K562 (cell line): ENCODE data around the gene MAD2L1BP. TPM values are rescaled to one million over a fixed set of nuclear protein-coding genes. Genes with fewer than 3 reads are reported as not detected.

ENCODE experiments used
- ATAC-seq: fragments of 200-7000 bp; cut with Tn5 transposase; 3 replicates; pipeline ENCODE4 v1.9.1; 2020; ENCODE audit warnings: moderate library complexity
- BruUV-seq: library from RNA; stranded (reverse); fragments of 400-500 nt; replicated peaks from 2 replicates; lab custom pipeline; 2021; lab: Mats Ljungman, UMichigan
- CTCF ChIA-PET: fragments of 300-600 bp; formaldehyde crosslinking; extraction: SDS; loops from one replicate; lab custom pipeline; 2021; ENCODE audit warnings: low intra/inter-chr PET ratio; lab: Yijun Ruan, JAX
- POLR2A ChIA-PET: fragments of 300-600, 350-650 bp; sonication (Branson Sonifier 250); formaldehyde crosslinking; extraction: SDS; loops from one replicate; lab custom pipeline; 2021; ENCODE audit warnings: antibody characterized with exemption, inconsistent platforms; lab: Yijun Ruan, JAX
- DNase-seq, 4 experiments: peaks; one replicate each; pipeline versions ENCODE4 v3.0.0 to v3.0.0-alpha.2; 2011 to 2018; ENCODE audit warnings: low spot score in 3 of 4, mixed read lengths in 3 of 4; ENCODE audit errors: extremely low read depth in 1 of 4
- FAIRE-seq: peaks from 2 replicates; lab custom pipeline; 2011; peaks lifted over from hg19 to GRCh38; lab: Jason Lieb, UNC
- H2AFZ ChIP-seq: 2 replicates; pipeline ENCODE4 v1.6.0; 2011; ENCODE audit warnings: low read depth, low read length, control low read depth, inconsistent platforms
- H3K27ac ChIP-seq: fragments of 200-600 bp; 3 replicates; pipeline ENCODE4 v1.8.0; 2011; ENCODE audit warnings: low read depth, mild to moderate bottlenecking, control low read depth, inconsistent platforms, low read length, moderate library complexity, mixed read lengths; ENCODE audit errors: extremely low read depth
- H3K27me3 ChIP-seq, 2 experiments: fragments of 300-600 bp in 1 of 2; 2 replicates in 1 of 2; 3 replicates in 1 of 2; pipeline versions ENCODE4 v1.6.0 to v1.8.0; 2011; ENCODE audit warnings: inconsistent platforms in 2 of 2, low read length in 2 of 2, mild to moderate bottlenecking in 1 of 2, mixed read lengths in 1 of 2, moderate library complexity in 1 of 2; ENCODE audit not compliant: control insufficient read depth in 2 of 2, insufficient read depth in 2 of 2
- H3K36me3 ChIP-seq: fragments of 300-600 bp; 3 replicates; pipeline ENCODE4 v1.8.0; 2011; ENCODE audit warnings: mild to moderate bottlenecking, low read length, inconsistent platforms; ENCODE audit not compliant: control insufficient read depth, insufficient read depth
- H3K4me1 ChIP-seq, 2 experiments: fragments of 200-600 bp in 1 of 2; replicated peaks in 1 of 2; 2 replicates in 1 of 2; 3 replicates in 1 of 2; pipeline versions ENCODE4 v1.5.1 to v1.8.0; 2011; ENCODE audit warnings: inconsistent platforms in 2 of 2, low read length in 2 of 2, mild to moderate bottlenecking in 1 of 2, mixed read lengths in 1 of 2, moderate library complexity in 1 of 2; ENCODE audit not compliant: control insufficient read depth in 2 of 2, insufficient read depth in 2 of 2
- H3K4me2 ChIP-seq: 2 replicates; pipeline ENCODE4 v1.6.1; 2011; ENCODE audit warnings: low read length, control low read depth, inconsistent platforms, mixed read lengths; ENCODE audit not compliant: insufficient read depth
- H3K4me3 ChIP-seq: fragments of 200-600 bp; sonication (generic), shearing (Covaris generic); 2 replicates; pipeline ENCODE4 v1.5.1; 2016; ENCODE audit warnings: control low read depth, inconsistent platforms
- H3K79me2 ChIP-seq: fragments of 200-600 bp; 3 replicates; pipeline ENCODE4 v1.8.0; 2011; ENCODE audit warnings: low read length, inconsistent platforms; ENCODE audit not compliant: control insufficient read depth, insufficient read depth
- H3K9ac ChIP-seq, 2 experiments: 2 replicates each; pipeline versions ENCODE4 v1.6.0 to v1.6.1; 2011; ENCODE audit warnings: low read depth in 2 of 2, low read length in 2 of 2, control low read depth in 1 of 2, inconsistent platforms in 1 of 2, mild to moderate bottlenecking in 1 of 2, mixed read lengths in 1 of 2; ENCODE audit not compliant: insufficient read depth in 1 of 2
- H3K9me1 ChIP-seq: one replicate; pipeline ENCODE4 v1.6.0; 2011; ENCODE audit warnings: inconsistent platforms, mild to moderate bottlenecking, low read length, moderate library complexity; ENCODE audit not compliant: control insufficient read depth, insufficient read depth
- H3K9me3 ChIP-seq: replicated peaks from 2 replicates; pipeline ENCODE4 v1.5.1; 2011; ENCODE audit warnings: low read depth, low read length, inconsistent platforms; ENCODE audit not compliant: control insufficient read depth, insufficient read depth
- H4K20me1 ChIP-seq: replicated peaks from 2 replicates; pipeline ENCODE4 v1.6.1; 2011; ENCODE audit warnings: low read length, inconsistent platforms, mixed read lengths; ENCODE audit not compliant: control insufficient read depth, insufficient read depth
- ARID1B ChIP-seq: fragments of 450-650 bp; IDR thresholded peaks from 2 replicates; pipeline ENCODE4 v1.6.1; 2016; ENCODE audit warnings: antibody characterized with exemption, mild to moderate bottlenecking, inconsistent platforms
- DMBX1 ChIP-seq: fragments of 250-450 bp; sonication (Bioruptor Pico); IDR thresholded peaks from 2 replicates; pipeline ENCODE4 v1.8.0; 2022; ENCODE audit warnings: inconsistent platforms, mild to moderate bottlenecking, moderate library complexity, borderline replicate concordance
- ESRRA ChIP-seq: fragments of 450-650 bp; IDR thresholded peaks from 2 replicates; pipeline ENCODE4 v1.6.1; 2014; ENCODE audit warnings: low read depth, mild to moderate bottlenecking, moderate library complexity, borderline replicate concordance
- HCFC1 ChIP-seq: IDR thresholded peaks from 2 replicates; pipeline ENCODE4 v1.6.1; 2012; ENCODE audit warnings: low read depth, low read length, improper control_type of control experiment
- IFI16 ChIP-seq: fragments of 250-450 bp; sonication (Bioruptor Pico); IDR thresholded peaks from 2 replicates; pipeline ENCODE4 v2.1.2; 2022; ENCODE audit warnings: mild to moderate bottlenecking, inconsistent platforms
- LEF1 ChIP-seq: fragments of 450-650 bp; IDR thresholded peaks from 2 replicates; pipeline ENCODE4 v1.6.1; 2016; ENCODE audit warnings: mild to moderate bottlenecking
- NFE2 ChIP-seq: IDR thresholded peaks from 2 replicates; pipeline ENCODE4 v1.6.1; 2014; ENCODE audit warnings: antibody characterized with exemption, low read depth
- PML ChIP-seq: IDR thresholded peaks from 2 replicates; pipeline ENCODE4 v1.6.1; 2012; ENCODE audit warnings: low read length, inconsistent platforms
- POLR2H ChIP-seq: IDR thresholded peaks from 2 replicates; pipeline ENCODE4 v1.6.1; 2016; ENCODE audit warnings: missing genetic modification characterization, low read depth, mild to moderate bottlenecking, control low read depth, missing compliant biosample characterization, moderate library complexity
- SAFB ChIP-seq: fragments of 200-400 bp; formaldehyde crosslinking; IDR thresholded peaks from 2 replicates; pipeline ENCODE4 v1.6.1; 2017; ENCODE audit warnings: low read depth, low read length, borderline replicate concordance
- SMARCA5 ChIP-seq: fragments of 450-650 bp; IDR thresholded peaks from 2 replicates; pipeline ENCODE4 v1.6.1; 2016
- SMARCE1 ChIP-seq: fragments of 450-650 bp; IDR thresholded peaks from 2 replicates; pipeline ENCODE4 v1.7.1; 2016; ENCODE audit warnings: mild to moderate bottlenecking
- SPI1 ChIP-seq: IDR thresholded peaks from 2 replicates; pipeline ENCODE4 v1.6.1; 2011; ENCODE audit warnings: low read depth, low read length, control low read depth, borderline replicate concordance
- SRSF9 ChIP-seq: fragments of 200-400 bp; formaldehyde crosslinking; IDR thresholded peaks from 2 replicates; pipeline ENCODE4 v1.6.1; 2017; ENCODE audit warnings: low read depth, low read length, borderline replicate concordance
- STAT5A ChIP-seq: IDR thresholded peaks from 2 replicates; pipeline ENCODE4 v1.6.1; 2012; ENCODE audit warnings: low read length, inconsistent platforms, borderline replicate concordance
- ZNF224 ChIP-seq: sonication (generic); formaldehyde crosslinking; IDR thresholded peaks from 2 replicates; pipeline ENCODE4 v1.8.0; 2022; ENCODE audit warnings: mild to moderate bottlenecking, missing genetic modification reagents
- ZNF584 ChIP-seq: fragments of 200-800 bp; sonication (Bioruptor generic); IDR thresholded peaks from 2 replicates; pipeline ENCODE4 v1.6.1; 2016; ENCODE audit warnings: low read depth, mild to moderate bottlenecking, missing genetic modification characterization, missing compliant biosample characterization
- ZNF589 ChIP-seq: fragments of 200-800 bp; sonication (Bioruptor generic); IDR thresholded peaks from 2 replicates; pipeline ENCODE4 v1.6.1; 2016; ENCODE audit warnings: low read depth, missing genetic modification characterization, missing compliant biosample characterization
- ZNF79 ChIP-seq: fragments of 250-450 bp; sonication (Bioruptor Pico); IDR thresholded peaks from 2 replicates; pipeline ENCODE4 v1.4.0; 2020; ENCODE audit warnings: low read depth, mild to moderate bottlenecking, moderate library complexity
- WGBS: fragments of 100-300 bp; shearing (Covaris generic); methylation state at CpG from one replicate; pipeline ENCODE4 v1.1.6; 2016; ENCODE audit warnings: low coverage, mixed read lengths; ENCODE audit not compliant: insufficient coverage; ENCODE audit errors: missing lambda C conversion rate; 5-methylcytosine and 5-hydroxymethylcytosine counted together
- in situ Hi-C: fragments of 300-500 bp; cut with MboI; formaldehyde crosslinking; loops from 4 replicates; pipeline ENCODE4 v1.15.0; 2018; ENCODE audit warnings: inconsistent platforms, mixed read lengths
- intact Hi-C: fragments of 100-400 bp; cut with micrococcal nuclease; formaldehyde crosslinking; loops from 2 replicates; pipeline ENCODE4 v1.14.2; 2022
- polyA plus RNA-seq, 8 experiments: library from polyadenylated mRNA; depleted of rRNA in 4 of 8; stranded (reverse) in 5 of 8; unstranded in 3 of 8; fragments of >200 nt; fragmentation: Nextera tagmentation in 2 of 8; fragmentation: Illumina TruSeq in 1 of 8; extraction: Ambion mirVana in 2 of 8; extraction: Trizol in 1 of 8; gene quantifications; 2 replicates each; pipeline versions ENCODE4 v1.2.1 to v1.2.3, GENCODE V29; 2011 to 2014; ENCODE audit warnings: inconsistent platforms in 1 of 8, missing spikeins in 1 of 8
- total RNA-seq, 7 experiments: library from RNA; depleted of rRNA in 6 of 7; stranded (reverse); fragments of >200 nt in 6 of 7; fragmentation: Illumina TruSeq in 2 of 7; extraction: Trizol in 2 of 7; gene quantifications; 2 replicates each; pipeline versions ENCODE4 v1.2.1 to v1.2.3, GENCODE V29; 2011 to 2021; ENCODE audit warnings: low replicate concordance in 1 of 7
- TF ChIP-seq, protein P1 (sequence below), 2 experiments: fragments of 450-650 bp; IDR thresholded peaks; 2 replicates each; pipeline ENCODE4 v1.6.1; 2018; ENCODE audit warnings: mild to moderate bottlenecking in 2 of 2, low read depth in 1 of 2; ENCODE audit not compliant: partially characterized antibody in 2 of 2

The MAD2L1BP gene
- total and polyA plus RNA-seq, 9 of the 15 experiments (the other 6 are each of a cell fraction or from before 2014, with no cell fraction given) = 69.7 to 321 (median 111) TPM

DNA sequence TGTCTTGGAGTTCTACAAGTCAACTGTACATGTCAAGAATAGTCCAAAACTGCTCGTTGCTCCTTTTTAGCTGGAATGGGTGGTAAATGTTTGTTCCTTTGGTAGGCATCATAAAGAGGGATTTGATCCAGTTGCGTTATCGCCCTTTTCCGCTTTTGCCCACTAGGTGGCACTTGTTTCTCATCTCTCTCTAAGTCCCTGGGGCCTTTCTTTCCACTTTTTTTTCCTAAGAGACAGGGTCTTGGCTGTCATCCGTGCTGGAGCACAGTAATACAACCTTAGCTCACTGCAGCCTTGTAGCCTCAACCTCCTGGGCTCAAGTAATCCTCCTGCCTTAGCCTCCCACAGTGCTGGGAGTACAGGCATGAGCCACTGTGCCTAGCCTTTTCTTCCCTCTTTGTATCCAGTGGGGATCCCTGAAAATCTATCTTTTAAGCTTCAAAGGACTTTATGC is 27.3 kb upstream of the MAD2L1BP start (continued):
- 0 out of 2 replicates have a peak, but pooled peaks have one; percentile 11 for TF ChIP-seq ESRRA
- TF ChIP-seq SAFB = no peak
- 0 out of 2 replicates have a peak, but pooled peaks have one; percentile 22 for TF ChIP-seq HCFC1
- TF ChIP-seq SMARCE1 = no peak
- no peak for TF ChIP-seq STAT5A
- TF ChIP-seq ZNF584 (CRISPR knock-in tag) = 0 out of 2 replicates have a peak, but pooled peaks have one; percentile 22
- no peak for TF ChIP-seq ZNF79 (CRISPR knock-in tag)
- TF ChIP-seq SMARCA5 = 0 out of 2 replicates have a peak, but pooled peaks have one; percentile 56
- TF ChIP-seq SRSF9 = no peak
- TF ChIP-seq NFE2 = no peak
- no peak for TF ChIP-seq POLR2H
- TF ChIP-seq ZNF589 (CRISPR knock-in tag) = no peak
- TF ChIP-seq IFI16 (CRISPR knock-in tag) = no peak
- TF ChIP-seq, all 486 proteins: peak for 47

DNA sequence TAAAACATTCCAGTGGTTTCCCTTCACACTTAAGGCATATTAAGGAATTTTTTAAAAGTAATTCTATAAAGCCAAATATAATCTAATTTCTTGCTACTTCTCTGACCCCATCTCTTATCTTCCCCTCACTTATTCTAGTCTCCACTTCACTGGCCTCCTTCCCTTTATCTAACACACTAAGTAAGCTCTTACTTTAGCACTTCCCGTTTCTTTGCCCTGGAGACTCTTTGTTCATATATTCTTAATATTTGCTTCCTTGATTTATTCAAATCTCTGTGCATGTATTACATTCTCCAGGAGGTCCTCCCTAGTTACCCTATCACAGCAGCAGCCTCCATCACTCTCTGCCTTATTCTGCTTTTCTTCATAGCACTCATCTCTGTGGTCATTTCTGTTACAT is 26.8 kb upstream of the MAD2L1BP start:
- ChIA-PET POLR2A (interaction anchor here (0.7 to 6.5 kb wide), 9 partner anchors 8 to 470 kb away, joined by 3 to 53 read pairs (median 3); partner anchors contain the start of genes GTPBP2 and VEGFA), CTCF (interaction anchor here (1.0 to 2.2 kb wide), 3 partner anchors 58 to 471 kb away, joined by 8 to 9 read pairs (median 8); no protein-coding TSS in a partner anchor)
- in situ Hi-C loops (no loop called here), intact Hi-C loops (loop anchor here (1.0 to 2.0 kb wide), 3 partner anchors 58 to 470 kb away; no protein-coding TSS in a partner anchor)
- no peaks in the 10 kb centered on the region for H4K20me1 ChIP-seq
- FAIRE-seq (no peak), DNase-seq (no peak), ATAC-seq (peak; percentile 66)
- no peak overlapping the region for H3K27ac ChIP-seq
- no peak overlapping the region for H3K4me3 ChIP-seq
- WGBS = 22% methylated on average over 1 of the region's 1 CpG
- H3K4me2 ChIP-seq = no peak overlapping the region
- no peaks in the 10 kb centered on the region for H3K9me3 ChIP-seq
- H2AFZ ChIP-seq = no peak overlapping the region
- H3K36me3 ChIP-seq = peaks cover 75% of the 10 kb centered on the region
- H3K27me3 ChIP-seq = no peaks in the 10 kb centered on the region
- H3K9me1 ChIP-seq = no peaks in the 10 kb centered on the region
- H3K79me2 ChIP-seq = no peaks in the 10 kb centered on the region
- peak overlapping the region in 1 of 2 experiments; percentile 4; a peak in 1 of 4 replicates for H3K9ac ChIP-seq
- H3K4me1 ChIP-seq = peaks cover 3 to 14% of the 10 kb centered on the region in 2 experiments; a peak in 4 of 5 replicates
- BruUV-seq = no TSS peak
- peak; percentile 55 for TF ChIP-seq ARID1B
- TF ChIP-seq, protein P1, sequence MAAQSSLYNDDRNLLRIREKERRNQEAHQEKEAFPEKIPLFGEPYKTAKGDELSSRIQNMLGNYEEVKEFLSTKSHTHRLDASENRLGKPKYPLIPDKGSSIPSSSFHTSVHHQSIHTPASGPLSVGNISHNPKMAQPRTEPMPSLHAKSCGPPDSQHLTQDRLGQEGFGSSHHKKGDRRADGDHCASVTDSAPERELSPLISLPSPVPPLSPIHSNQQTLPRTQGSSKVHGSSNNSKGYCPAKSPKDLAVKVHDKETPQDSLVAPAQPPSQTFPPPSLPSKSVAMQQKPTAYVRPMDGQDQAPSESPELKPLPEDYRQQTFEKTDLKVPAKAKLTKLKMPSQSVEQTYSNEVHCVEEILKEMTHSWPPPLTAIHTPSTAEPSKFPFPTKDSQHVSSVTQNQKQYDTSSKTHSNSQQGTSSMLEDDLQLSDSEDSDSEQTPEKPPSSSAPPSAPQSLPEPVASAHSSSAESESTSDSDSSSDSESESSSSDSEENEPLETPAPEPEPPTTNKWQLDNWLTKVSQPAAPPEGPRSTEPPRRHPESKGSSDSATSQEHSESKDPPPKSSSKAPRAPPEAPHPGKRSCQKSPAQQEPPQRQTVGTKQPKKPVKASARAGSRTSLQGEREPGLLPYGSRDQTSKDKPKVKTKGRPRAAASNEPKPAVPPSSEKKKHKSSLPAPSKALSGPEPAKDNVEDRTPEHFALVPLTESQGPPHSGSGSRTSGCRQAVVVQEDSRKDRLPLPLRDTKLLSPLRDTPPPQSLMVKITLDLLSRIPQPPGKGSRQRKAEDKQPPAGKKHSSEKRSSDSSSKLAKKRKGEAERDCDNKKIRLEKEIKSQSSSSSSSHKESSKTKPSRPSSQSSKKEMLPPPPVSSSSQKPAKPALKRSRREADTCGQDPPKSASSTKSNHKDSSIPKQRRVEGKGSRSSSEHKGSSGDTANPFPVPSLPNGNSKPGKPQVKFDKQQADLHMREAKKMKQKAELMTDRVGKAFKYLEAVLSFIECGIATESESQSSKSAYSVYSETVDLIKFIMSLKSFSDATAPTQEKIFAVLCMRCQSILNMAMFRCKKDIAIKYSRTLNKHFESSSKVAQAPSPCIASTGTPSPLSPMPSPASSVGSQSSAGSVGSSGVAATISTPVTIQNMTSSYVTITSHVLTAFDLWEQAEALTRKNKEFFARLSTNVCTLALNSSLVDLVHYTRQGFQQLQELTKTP (IDR thresholded peaks at IDR 0.05; ENCODE audit: low read depth in 1 of 2, partially characterized antibody in 2 of 2) = peak in 1 of 2 experiments; percentile 39
- 0 out of 2 replicates have a peak, but pooled peaks have one; percentile 14 for TF ChIP-seq PML
- 0 out of 2 replicates have a peak, but pooled peaks have one; percentile 32 for TF ChIP-seq LEF1
- TF ChIP-seq ZNF79 (CRISPR knock-in tag) = no peak
- peak; percentile 97 for TF ChIP-seq SPI1
- TF ChIP-seq ZNF224 (CRISPR knock-in tag) = no peak
- no peak for TF ChIP-seq DMBX1
